Fibroblast of the conjunctiva (primary cell): ENCODE data around the gene PAH.

Experiments
- DNase-seq: peaks from one replicate; pipeline ENCODE4 v3.0.0-alpha.2; 2010; ENCODE audit warnings: low read depth

Gene PAH

DNA sequence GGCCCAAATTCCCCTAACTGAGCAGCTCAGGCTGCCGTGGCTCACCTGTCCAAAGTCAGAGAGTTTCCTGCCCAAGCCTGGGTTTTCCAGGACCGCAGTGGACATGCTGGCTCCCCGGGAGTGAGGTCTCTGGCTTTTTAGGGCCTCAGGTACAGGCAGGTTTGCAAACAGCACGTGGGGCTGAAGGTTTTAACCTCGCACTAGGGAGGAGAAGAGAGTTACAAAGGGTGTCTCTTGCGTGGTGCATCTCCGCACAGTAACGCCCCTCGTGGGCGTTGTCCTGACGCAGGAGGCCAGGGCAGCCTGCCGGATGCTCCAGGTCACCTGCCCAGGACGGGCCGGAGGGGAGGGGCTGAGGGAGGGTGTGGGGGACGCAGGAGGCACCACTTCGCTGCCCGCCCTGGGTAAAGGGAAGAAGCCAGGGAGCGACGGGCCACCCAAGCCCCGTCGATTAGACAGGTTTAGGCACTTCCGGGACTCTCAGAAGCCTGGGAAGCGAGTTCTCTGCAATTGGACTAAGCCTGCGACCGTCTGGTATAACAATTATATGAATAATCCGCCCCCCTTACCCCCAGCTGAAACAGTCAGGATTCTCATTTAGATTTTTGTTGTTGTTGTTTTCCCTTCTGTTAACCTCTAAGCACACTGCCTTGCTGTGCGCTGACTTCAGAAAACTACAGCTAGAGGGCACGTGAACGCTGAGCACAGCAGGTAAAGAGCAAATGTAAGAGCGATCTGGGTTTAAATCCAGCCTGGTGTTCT lies at the start of gene PAH:
Gene PAH (minus strand): TSS at position 219 of the 762 bp plus-strand sequence. CDS start 114 bp downstream, at position 105.
- DNase-seq, result no peak

- DNase-seq, result no peak
Observed at GRCh38 chr12:102966200-102966863, 49.3 kb upstream of the PAH start.

GRCh38 chr12:102965281-102966155 lies 48.5 kb upstream of the PAH start:
- no peak for DNase-seq

DNA sequence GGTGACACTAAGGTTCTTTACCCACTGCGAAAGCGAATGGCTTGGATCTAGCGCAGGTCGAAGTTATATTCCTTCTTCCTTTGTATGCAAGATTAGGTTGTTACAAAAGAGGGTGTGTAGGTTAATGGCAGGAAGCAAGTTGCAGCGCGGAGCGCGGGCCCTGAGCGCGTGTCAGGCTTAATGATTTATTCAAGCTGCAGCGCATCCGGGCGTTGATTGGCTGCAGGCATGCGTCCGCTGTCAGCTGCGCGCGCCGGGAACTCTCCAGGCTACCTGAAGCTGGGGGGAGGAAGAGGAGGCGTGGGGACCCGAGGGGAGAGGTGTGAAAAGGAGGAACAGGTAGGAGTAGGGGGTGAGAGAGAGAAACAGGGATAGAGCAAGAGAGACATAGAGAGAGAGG lies 47.8 kb upstream of the PAH start:
- no peak for DNase-seq

- no peak for DNase-seq
Observed at GRCh38 chr12:102963796-102964195, 46.8 kb upstream of the PAH start.

- no peak for DNase-seq
Observed at GRCh38 chr12:102962986-102963385, 45.9 kb upstream of the PAH start.

DNA sequence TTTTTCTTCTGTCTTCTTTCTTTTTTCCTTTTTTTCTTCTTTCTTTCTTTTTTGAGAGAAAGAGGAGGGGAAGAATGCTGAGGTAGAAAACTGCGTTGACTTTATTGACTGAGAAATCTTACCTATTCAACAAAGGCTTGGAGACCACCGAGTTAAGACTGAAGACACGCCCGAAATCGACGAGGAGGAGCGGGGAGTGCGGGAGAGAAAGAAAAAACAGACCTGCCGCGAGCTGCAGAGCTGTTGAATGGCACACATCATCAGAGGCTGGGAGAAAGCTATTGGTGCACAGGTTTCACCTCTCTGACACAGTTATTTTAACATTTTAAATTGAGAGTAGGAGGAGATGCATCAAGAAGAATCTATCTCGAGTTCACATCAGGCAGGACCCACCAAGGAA lies 45.5 kb upstream of the PAH start:
- no peak for DNase-seq

- no peak for DNase-seq
Observed at GRCh38 chr12:102961466-102961855, 44.4 kb upstream of the PAH start.

GRCh38 chr12:102960766-102961465 lies 43.9 kb upstream of the PAH start:
- DNase-seq, result no peak

DNA sequence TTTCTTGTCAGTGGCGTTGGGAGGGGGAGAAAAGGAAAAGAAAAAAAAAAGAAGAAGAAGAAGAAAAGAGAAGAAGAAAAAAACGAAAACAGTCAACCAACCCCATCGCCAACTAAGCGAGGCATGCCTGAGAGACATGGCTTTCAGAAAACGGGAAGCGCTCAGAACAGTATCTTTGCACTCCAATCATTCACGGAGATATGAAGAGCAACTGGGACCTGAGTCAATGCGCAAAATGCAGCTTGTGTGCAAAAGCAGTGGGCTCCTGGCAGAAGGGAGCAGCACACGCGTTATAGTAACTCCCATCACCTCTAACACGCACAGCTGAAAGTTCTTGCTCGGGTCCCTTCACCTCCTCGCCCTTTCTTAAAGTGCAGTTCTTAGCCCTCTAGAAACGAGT lies 42.3 kb upstream of the PAH start:
- no peak for DNase-seq

GRCh38 chr12:102958830-102959176 lies 41.8 kb upstream of the PAH start:
- DNase-seq, result no peak

- DNase-seq, result no peak
Observed at GRCh38 chr12:102958073-102958829, 41.2 kb upstream of the PAH start.

DNA sequence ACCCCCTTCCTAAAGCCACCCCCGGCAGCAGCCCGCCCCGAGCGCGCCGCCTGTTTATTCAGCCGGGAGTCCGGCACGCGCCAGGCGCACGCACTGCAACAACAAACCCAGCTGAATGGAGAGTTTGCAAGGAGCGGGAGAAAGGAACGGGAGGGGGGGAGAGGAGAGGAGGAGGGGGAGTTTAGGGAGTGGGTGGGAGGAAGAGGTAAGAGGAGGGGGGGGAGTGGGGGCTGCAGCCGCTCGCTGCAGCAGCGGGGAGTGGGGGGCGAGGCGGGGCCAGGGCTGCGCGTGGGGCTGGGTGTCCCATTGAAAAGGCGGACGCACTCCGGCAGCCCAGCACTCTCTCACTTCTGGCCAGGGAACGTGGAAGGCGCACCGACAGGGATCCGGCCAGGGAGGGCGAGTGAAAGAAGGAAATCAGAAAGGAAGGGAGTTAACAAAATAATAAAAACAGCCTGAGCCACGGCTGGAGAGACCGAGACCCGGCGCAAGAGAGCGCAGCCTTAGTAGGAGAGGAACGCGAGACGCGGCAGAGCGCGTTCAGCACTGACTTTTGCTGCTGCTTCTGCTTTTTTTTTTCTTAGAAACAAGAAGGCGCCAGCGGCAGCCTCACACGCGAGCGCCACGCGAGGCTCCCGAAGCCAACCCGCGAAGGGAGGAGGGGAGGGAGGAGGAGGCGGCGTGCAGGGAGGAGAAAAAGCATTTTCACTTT lies 40.5 kb upstream of the PAH start, which contains the start of gene ASCL1:
Gene ASCL1 (plus strand): TSS at position 336 of the 712 bp plus-strand sequence. CDS start 571 bp downstream, outside the sequence.
- no peak for DNase-seq

- DNase-seq, result no peak
Observed at GRCh38 chr12:102956738-102957327, 39.8 kb upstream of the PAH start.

- DNase-seq, result no peak
Observed at GRCh38 chr12:102955926-102956737, 39.1 kb upstream of the PAH start.

DNA sequence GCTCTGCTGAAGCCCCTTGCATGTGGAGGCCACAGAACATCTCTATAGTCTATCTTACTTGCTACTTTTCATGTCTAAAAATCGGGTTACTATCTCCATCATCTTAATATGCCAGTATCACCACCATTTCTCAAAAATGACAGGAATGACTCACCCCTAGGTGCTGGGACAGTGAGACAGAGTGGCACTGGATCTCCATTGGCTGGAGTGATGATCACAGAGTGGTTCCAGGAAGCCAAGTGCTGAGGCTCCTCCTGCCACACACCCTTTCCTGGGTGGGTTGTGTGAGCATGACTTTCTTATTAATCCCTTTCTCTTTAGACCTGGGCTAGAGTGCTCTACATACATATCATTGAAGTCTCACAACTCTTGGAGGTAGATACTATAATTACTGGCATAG lies 37.1 kb upstream of the PAH start:
- DNase-seq, result no peak

GRCh38 chr12:102953221-102953620 lies 36.2 kb upstream of the PAH start:
- no peak for DNase-seq

- DNase-seq, result no peak
Observed at GRCh38 chr12:102951841-102952240, 34.8 kb upstream of the PAH start.

GRCh38 chr12:102950950-102951619 lies 34.0 kb upstream of the PAH start:
- peak; percentile 1 for DNase-seq
